Loucy (cell line): ENCODE results near the gene FDX1.
"Not testable (repeated sequence)": the region's sequence is repeated elsewhere in the genome, so short reads cannot be mapped to it uniquely, and the experiment has no call there.

Source experiments
- H2AFZ ChIP-seq: fragments of 200-600 bp; sonication (generic); 2 replicates; pipeline ENCODE4 v1.6.0; 2016; ENCODE audit warnings: antibody characterized with exemption, mild to moderate bottlenecking, low read length, moderate library complexity
- H3F3A ChIP-seq: fragments of 200-600 bp; 2 replicates; pipeline ENCODE4 v1.6.0; 2016; ENCODE audit warnings: antibody characterized with exemption, low read depth, mild to moderate bottlenecking
- H3K27me3 ChIP-seq: fragments of 200-600 bp; sonication (generic); 2 replicates; pipeline ENCODE4 v1.6.1; 2014; ENCODE audit warnings: low read length, mild to moderate bottlenecking; ENCODE audit not compliant: insufficient read depth, poor library complexity, severe bottlenecking
- H3K36me3 ChIP-seq: fragments of 200-600 bp; sonication (generic); 2 replicates; pipeline ENCODE4 v1.6.1; 2016; ENCODE audit warnings: low read length; ENCODE audit not compliant: insufficient read depth
- H3K4me1 ChIP-seq: fragments of 200-600 bp; sonication (generic); 2 replicates; pipeline ENCODE4 v1.5.1; 2014; ENCODE audit warnings: low read length, mild to moderate bottlenecking; ENCODE audit not compliant: insufficient read depth, poor library complexity, severe bottlenecking
- H3K4me2 ChIP-seq: fragments of 200-600 bp; sonication (generic); 2 replicates; pipeline ENCODE4 v1.6.0; 2014; ENCODE audit warnings: antibody characterized with exemption, low read length, low read depth, mild to moderate bottlenecking; ENCODE audit not compliant: poor library complexity, severe bottlenecking
- H3K4me3 ChIP-seq: fragments of 200-600 bp; sonication (generic); 2 replicates; pipeline ENCODE4 v1.5.1; 2014; ENCODE audit warnings: low read length, mild to moderate bottlenecking, mixed read lengths; ENCODE audit not compliant: poor library complexity, severe bottlenecking
- H3K79me2 ChIP-seq: fragments of 200-600 bp; sonication (generic); 2 replicates; pipeline ENCODE4 v1.6.1; 2014; ENCODE audit warnings: low read length; ENCODE audit not compliant: insufficient read depth
- H3K9ac ChIP-seq: fragments of 200-600 bp; sonication (generic); 2 replicates; pipeline ENCODE4 v1.6.0; 2014; ENCODE audit warnings: mild to moderate bottlenecking, low read depth, low read length, moderate library complexity; ENCODE audit not compliant: poor library complexity, severe bottlenecking
- H3K9me2 ChIP-seq: fragments of 200-600 bp; sonication (generic); replicated peaks from 2 replicates; pipeline ENCODE4 v1.6.1; 2016; ENCODE audit warnings: low read depth, low read length, mixed read lengths
- H3K9me3 ChIP-seq: fragments of 200-600 bp; sonication (generic); 2 replicates; pipeline ENCODE4 v1.6.1; 2014; ENCODE audit warnings: mild to moderate bottlenecking, antibody characterized with exemption, low read length, low read depth; ENCODE audit not compliant: insufficient read depth
- H4K20me1 ChIP-seq: fragments of 200-600 bp; sonication (generic); 2 replicates; pipeline ENCODE4 v1.6.0; 2014; ENCODE audit warnings: antibody characterized with exemption, low read length, mild to moderate bottlenecking; ENCODE audit not compliant: insufficient read depth, poor library complexity, severe bottlenecking
- EZH2phosphoT487 ChIP-seq: fragments of 200-600 bp; IDR thresholded peaks from 2 replicates; pipeline ENCODE4 v1.6.1; 2018; ENCODE audit warnings: antibody characterized with exemption, mild to moderate bottlenecking, moderate library complexity, borderline replicate concordance
- TF ChIP-seq, protein P1 (sequence below): fragments of 200-600 bp; sonication (generic); conservative IDR thresholded peaks from 2 replicates; pipeline ENCODE4 v1.5.1; 2014; ENCODE audit warnings: mild to moderate bottlenecking, antibody characterized with exemption, low read length

The FDX1 gene, protein sequence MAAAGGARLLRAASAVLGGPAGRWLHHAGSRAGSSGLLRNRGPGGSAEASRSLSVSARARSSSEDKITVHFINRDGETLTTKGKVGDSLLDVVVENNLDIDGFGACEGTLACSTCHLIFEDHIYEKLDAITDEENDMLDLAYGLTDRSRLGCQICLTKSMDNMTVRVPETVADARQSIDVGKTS

GRCh38 chr11:110429731-110430266, at the start of gene FDX1:
Gene FDX1 (plus strand): TSS chr11:110429948. CDS start chr11:110430121, 173 bp downstream.
- H3K4me3 ChIP-seq, result peak within 1 kb of the TSS; percentile 85
- no peaks in the 10 kb centered on the region for H3K9me2 ChIP-seq
- H3F3A ChIP-seq, result no peaks in the 10 kb centered on the region
- peak within 1 kb of the TSS; percentile 85 for H3K4me2 ChIP-seq
- peaks cover 44% of the 10 kb centered on the region for H3K79me2 ChIP-seq
- peak within 1 kb of the TSS; percentile 96 for H2AFZ ChIP-seq
- H3K9me3 ChIP-seq, result no peaks in the 10 kb centered on the region
- peak within 1 kb of the TSS; percentile 85 for H3K9ac ChIP-seq
- no peak for TF ChIP-seq EZH2phosphoT487
- TF ChIP-seq, protein P1, sequence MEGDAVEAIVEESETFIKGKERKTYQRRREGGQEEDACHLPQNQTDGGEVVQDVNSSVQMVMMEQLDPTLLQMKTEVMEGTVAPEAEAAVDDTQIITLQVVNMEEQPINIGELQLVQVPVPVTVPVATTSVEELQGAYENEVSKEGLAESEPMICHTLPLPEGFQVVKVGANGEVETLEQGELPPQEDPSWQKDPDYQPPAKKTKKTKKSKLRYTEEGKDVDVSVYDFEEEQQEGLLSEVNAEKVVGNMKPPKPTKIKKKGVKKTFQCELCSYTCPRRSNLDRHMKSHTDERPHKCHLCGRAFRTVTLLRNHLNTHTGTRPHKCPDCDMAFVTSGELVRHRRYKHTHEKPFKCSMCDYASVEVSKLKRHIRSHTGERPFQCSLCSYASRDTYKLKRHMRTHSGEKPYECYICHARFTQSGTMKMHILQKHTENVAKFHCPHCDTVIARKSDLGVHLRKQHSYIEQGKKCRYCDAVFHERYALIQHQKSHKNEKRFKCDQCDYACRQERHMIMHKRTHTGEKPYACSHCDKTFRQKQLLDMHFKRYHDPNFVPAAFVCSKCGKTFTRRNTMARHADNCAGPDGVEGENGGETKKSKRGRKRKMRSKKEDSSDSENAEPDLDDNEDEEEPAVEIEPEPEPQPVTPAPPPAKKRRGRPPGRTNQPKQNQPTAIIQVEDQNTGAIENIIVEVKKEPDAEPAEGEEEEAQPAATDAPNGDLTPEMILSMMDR, result peak; percentile 53
- no peaks in the 10 kb centered on the region for H3K36me3 ChIP-seq
- H3K27me3 ChIP-seq, result no peaks in the 10 kb centered on the region
- H3K4me1 ChIP-seq, result peaks cover 30% of the 10 kb centered on the region
- H4K20me1 ChIP-seq, result peaks cover 20% of the 10 kb centered on the region

- no peak for TF ChIP-seq EZH2phosphoT487
- TF ChIP-seq, protein P1, result no peak
- no peaks in the 10 kb centered on the region for H3K27me3 ChIP-seq
- H3K4me3 ChIP-seq, result no peak overlapping the region
- no peak overlapping the region for H3K4me2 ChIP-seq
- no peaks in the 10 kb centered on the region for H3K9me2 ChIP-seq
- no peaks in the 10 kb centered on the region for H3F3A ChIP-seq
- no peak overlapping the region for H3K9ac ChIP-seq
- no peaks in the 10 kb centered on the region for H3K79me2 ChIP-seq
- peaks cover 13% of the 10 kb centered on the region for H3K4me1 ChIP-seq
- H4K20me1 ChIP-seq, result no peaks in the 10 kb centered on the region
- no peaks in the 10 kb centered on the region for H3K36me3 ChIP-seq
- no peaks in the 10 kb centered on the region for H3K9me3 ChIP-seq
- peak overlapping the region; percentile 68; the same call in 1 of the 2 replicates for H2AFZ ChIP-seq
Measured at GRCh38 chr11:110380836-110381622, 48.7 kb upstream of the FDX1 start.

- not testable (repeated sequence) for H3K9me3 ChIP-seq, H3K36me3 ChIP-seq, H3K4me2 ChIP-seq, H3K4me1 ChIP-seq, H3K27me3 ChIP-seq, H3K4me3 ChIP-seq, H2AFZ ChIP-seq, H4K20me1 ChIP-seq, H3F3A ChIP-seq, H3K9me2 ChIP-seq, H3K79me2 ChIP-seq, H3K9ac ChIP-seq
Measured at GRCh38 chr11:110388231-110388630, 41.5 kb upstream of the FDX1 start.
